PFSK-1 (cell line): ENCODE results near the gene CFAP20DC.

Experiments
- POLR2AphosphoS5 ChIP-seq: IDR thresholded peaks from 2 replicates; pipeline ENCODE4 v1.6.1; 2012; ENCODE audit warnings: low read depth, mild to moderate bottlenecking, control low read depth, low read length, moderate library complexity
- REST ChIP-seq, 2 experiments: IDR thresholded peaks; 2 replicates each; pipeline versions ENCODE4 v1.6.1 to v1.8.0; 2011 to 2012; ENCODE audit warnings: low read depth in 2 of 2, low read length in 2 of 2, control low read depth in 1 of 2, inconsistent platforms in 1 of 2, mild to moderate bottlenecking in 1 of 2, moderate library complexity in 1 of 2; ENCODE audit not compliant: insufficient read depth in 1 of 2
- SIN3A ChIP-seq: IDR thresholded peaks from 2 replicates; pipeline ENCODE4 v1.6.1; 2012; ENCODE audit warnings: mild to moderate bottlenecking, low read length, moderate library complexity, borderline replicate concordance; ENCODE audit not compliant: insufficient read depth
- TAF1 ChIP-seq: IDR thresholded peaks from 2 replicates; pipeline ENCODE4 v1.6.1; 2012; ENCODE audit warnings: low read length, control low read depth, borderline replicate concordance; ENCODE audit not compliant: insufficient read depth

GRCh38 chr3:58868097-58868779 lies 181.6 kb downstream of the CFAP20DC start:
- TF ChIP-seq REST (IDR thresholded peaks at IDR 0.05; ENCODE audit: insufficient read depth in 1 of 2, low read depth in 2 of 2, low read length in 2 of 2) (no peak), TAF1 (no peak), SIN3A (no peak), POLR2AphosphoS5 (no peak)
